ENCODE measurements around the gene C1QL2.

Gene C1QL2

DNA sequence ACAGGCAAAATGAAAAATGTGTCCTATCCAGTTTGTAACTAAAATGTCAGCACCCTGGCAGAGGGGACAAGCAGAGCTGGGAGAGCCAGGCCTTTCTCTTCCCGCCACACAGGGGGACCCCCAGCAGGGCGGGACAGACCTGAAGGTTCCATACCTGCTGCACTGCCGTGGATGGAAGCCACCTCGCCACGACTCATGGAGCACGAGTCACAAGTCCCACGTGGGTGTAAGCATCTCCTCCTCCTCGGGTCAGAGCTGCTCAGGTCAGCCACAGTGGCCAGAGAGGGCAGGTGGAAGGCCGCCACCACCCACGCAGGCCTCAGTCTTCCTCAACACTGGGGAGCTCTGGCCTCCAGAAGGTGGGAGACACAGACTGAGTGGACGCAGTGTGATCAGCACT, 21.0 kb downstream of the C1QL2 start:
- no peak for DNase-seq (ENCODE audit: low read depth)

DNA sequence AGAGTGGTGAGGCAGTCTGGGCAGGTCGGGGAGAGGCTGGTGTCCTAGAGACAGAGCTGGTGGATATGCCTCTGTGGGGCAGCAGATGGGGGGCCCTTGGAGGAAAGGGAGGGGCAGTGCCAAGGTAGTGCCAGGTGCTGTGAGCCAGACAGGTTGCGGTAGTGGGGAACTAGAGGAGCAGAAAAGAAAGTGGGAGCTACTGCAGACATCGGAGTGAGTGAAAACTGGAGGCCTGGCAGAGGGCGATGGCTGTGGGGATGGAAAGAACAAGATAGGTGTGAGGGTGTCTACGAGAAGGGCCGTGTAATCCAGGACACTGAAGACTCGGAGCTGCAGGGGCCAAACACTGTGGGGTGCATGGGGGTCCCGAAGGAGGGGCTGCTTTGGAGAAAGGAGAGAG, 21.7 kb downstream of the C1QL2 start:
- no peak for DNase-seq (ENCODE audit: low read depth)

DNA sequence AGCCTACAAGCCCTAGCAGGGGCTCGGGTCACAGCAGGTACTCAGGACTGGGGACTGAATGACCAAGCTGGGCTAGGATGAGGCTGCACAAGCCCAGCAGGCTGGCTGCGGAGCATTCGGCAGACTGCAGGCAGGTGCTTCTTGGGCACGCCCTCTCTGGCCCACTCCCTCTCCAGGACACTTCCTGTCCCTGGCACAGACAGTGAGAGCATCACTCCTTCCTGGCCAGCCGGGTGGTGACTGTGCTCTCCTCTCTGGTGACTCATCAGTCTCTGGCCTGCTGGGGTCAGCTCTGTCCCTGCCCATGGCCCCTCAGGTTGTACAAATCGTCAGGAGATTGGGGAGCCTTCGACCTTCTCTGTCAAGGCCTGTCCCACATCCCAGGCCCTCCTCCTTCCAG, 22.5 kb downstream of the C1QL2 start:
- DNase-seq (ENCODE audit: low read depth): no peak

DNA sequence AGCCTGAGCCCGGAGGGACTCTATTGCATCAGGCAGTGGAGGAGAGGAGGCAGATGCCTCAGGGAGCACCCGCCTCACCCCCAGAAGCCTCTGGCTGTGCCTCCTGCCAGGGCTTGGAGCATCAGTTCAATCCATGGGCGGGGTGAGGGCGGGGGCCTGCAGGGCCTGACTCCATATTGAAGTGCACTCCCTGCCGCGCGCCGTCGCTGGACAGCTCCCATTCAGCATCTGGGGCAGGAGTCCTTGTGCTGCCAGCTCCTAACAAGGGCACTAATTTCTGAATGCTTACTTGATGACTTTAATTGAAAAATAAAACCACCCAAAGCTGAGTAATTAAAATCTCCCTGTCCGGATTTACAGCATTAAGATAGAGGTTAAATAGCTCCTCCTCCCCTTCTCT, 23.8 kb downstream of the C1QL2 start:
- no peak for DNase-seq (ENCODE audit: low read depth)

DNA sequence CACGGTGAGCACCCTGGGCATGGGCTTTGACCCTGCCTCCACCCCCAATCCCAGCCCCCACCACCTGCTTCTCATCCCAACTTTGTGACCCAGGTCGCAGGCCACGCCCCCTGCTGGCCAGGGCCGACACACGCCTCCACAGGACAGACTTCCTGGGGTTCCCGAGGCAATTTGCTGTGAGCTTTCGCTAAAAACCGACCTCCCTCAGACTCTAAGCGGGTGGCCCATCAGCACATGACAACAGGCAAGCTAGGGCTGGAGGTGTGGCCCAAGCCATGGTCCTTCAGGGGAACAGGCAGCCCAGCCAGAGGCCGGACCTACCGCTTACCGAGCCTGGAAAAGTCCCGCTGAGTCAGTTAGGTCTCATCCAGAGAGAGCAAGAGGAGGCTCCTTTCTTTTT, 31.9 kb downstream of the C1QL2 start:
- no peak for DNase-seq (ENCODE audit: low read depth)

- DNase-seq (ENCODE audit: low read depth): no peak
These were observed 35.2 kb downstream of the C1QL2 start for GRCh38 chr2:119123389-119123788.

DNA sequence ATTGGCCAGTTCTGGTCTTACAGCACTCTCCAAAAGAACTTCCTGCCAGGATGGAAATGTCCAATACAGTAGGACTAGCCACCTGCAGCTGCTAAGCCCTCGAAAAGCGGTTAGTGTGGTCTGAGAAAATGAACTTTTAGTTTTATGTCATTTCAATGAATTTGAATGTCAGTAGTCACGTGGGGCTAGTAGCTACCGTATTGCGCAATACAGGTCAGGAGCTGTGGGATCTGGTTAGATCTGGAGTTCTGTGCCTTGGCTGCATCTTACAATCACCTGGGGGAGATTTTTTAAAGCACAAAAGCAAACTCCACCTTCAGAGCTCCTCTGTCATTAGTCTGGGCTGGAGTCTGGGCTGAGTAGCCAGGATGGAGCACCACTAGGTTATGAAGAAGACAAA, 35.9 kb downstream of the C1QL2 start:
- no peak for DNase-seq (ENCODE audit: low read depth)

GRCh38 chr2:119119999-119120756, 38.4 kb downstream of the C1QL2 start:
- DNase-seq (ENCODE audit: low read depth): no peak

DNA sequence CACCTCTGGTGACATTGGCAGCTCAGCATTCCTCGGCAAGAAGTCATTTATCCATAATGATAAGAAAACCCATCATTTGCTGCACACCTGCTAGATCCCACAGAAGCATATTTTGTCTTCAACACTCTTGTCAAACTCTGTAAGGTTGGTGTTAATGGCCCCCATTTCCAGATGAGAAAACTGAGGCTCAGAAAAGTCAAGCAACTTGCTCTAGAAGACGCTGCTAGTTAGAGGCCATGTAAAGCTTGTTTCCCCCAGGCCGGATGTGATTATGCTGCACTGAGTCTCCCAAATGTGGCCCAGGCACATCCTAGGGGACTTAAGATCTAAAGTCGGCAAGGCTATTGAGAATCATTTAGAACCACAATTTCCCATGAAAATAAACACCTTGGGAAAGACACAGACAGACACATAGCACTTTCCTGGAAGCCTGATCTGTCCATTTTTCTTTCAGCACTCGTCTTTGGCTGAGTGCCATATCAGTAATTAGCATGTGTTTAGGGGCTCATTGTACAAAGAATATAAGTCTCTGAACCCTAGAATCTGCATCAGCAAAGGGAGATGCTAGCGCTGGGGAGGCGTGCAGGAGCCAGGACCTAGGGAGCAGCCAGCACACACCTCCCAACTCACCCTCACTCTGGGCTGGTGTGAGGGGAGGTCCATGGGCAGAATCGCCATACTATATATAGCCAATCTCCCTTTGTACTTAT, 39.3 kb downstream of the C1QL2 start:
- DNase-seq (ENCODE audit: low read depth): no peak

GRCh38 chr2:119117891-119118882, 40.4 kb downstream of the C1QL2 start:
- no peak for DNase-seq (ENCODE audit: low read depth)

GRCh38 chr2:119117408-119117807, 41.1 kb downstream of the C1QL2 start:
- no peak for DNase-seq (ENCODE audit: low read depth)

DNA sequence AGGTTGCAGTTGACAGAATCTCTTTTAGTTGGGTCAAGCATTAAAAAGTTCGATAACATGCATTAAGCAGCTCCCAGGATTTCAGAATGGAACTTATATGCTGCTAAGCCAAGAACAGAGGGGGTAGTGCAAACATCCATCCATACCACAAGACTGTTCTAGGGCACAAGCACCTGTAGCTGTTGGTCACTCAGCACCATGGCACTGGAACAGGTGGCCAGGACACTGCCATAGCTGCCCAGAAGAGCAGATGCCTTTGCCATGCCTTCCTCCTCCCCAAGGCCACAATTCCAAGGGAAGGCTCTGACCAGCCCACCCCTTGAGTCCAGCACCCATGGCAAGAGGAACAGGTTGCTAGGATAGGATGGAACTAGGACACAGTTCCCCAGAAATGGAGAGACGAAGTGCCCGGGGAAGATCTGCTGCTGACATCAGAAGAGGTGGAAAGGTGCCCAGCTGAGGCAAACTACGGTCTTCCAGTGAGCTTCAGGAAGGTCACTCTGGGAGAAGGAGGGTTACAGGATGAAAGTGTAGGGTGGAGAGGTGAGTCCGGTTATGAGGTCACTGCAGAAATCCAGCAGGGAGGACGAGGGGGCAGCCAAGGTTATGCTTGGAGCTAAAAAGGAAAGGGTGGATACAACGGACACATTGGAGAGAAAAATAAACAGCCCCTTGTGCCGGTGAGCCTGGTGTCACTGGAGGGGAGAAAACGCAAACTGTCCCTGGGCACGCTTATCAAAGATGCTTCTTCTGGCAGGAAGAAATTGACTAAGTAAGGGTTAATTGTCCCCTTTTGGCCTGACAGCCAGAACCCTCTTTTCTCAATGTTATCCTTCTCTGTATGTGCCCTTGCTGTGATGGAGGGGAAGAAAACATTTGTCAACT, 41.9 kb downstream of the C1QL2 start:
- no peak for DNase-seq (ENCODE audit: low read depth)

DNA sequence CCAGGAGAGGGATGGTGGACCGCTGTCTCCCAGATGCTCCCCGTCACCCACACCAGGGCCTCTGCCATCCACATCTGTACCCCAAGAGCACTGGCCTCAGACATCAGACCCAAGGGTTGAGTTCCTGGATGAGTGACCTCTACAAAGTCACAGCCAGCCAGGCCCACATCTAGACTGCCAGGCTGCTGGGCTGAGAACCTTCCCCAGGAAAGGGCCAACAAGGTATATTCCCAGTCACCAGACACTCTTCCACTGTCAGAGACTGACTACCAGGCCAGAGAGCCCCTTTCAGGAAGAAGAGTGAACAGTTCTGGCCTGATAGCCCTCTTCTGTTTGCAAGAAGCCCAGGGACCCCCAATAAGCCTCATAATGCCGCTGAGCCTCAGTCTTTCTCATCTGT, 44.3 kb downstream of the C1QL2 start:
- DNase-seq (ENCODE audit: low read depth): no peak

GRCh38 chr2:119113489-119113770, 45.1 kb downstream of the C1QL2 start:
- DNase-seq (ENCODE audit: low read depth): no peak

DNA sequence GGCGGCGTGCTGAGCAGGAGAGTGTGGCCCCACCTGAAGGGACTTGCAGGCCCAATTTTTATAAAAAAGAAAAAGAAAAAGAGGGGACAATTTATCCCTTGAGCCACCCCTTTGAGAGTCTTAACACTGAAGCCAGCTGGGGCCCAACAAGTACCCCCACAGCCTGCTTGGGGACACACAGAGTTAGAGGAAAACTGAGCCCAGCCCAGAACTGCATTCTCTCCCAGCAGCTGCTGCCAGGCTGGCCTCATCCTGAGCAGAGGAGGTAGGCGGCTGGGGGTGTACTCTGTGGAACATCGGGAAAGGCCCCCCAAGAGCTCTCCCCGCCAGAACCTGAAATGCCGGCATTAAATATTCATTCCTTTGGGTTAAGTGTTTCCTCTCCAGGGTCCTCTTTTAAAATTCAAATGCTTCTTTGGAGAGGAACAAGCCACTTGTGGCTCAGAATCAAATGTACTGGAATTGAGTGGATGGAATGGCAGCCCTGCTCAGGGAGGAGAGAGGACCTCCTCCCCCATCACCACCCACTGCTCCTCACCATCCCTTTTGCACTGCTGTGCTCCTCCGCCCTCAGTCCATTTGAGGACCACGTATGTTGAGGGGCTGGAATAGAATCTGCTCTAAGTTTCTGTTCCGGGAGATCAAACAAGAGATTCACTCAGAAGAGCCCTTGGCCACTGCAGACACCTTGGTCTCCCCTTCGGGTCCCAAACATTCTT, 45.6 kb downstream of the C1QL2 start:
- DNase-seq (ENCODE audit: low read depth): no peak

- DNase-seq (ENCODE audit: low read depth): no peak
These were observed 46.3 kb downstream of the C1QL2 start for GRCh38 chr2:119112230-119112629.

DNA sequence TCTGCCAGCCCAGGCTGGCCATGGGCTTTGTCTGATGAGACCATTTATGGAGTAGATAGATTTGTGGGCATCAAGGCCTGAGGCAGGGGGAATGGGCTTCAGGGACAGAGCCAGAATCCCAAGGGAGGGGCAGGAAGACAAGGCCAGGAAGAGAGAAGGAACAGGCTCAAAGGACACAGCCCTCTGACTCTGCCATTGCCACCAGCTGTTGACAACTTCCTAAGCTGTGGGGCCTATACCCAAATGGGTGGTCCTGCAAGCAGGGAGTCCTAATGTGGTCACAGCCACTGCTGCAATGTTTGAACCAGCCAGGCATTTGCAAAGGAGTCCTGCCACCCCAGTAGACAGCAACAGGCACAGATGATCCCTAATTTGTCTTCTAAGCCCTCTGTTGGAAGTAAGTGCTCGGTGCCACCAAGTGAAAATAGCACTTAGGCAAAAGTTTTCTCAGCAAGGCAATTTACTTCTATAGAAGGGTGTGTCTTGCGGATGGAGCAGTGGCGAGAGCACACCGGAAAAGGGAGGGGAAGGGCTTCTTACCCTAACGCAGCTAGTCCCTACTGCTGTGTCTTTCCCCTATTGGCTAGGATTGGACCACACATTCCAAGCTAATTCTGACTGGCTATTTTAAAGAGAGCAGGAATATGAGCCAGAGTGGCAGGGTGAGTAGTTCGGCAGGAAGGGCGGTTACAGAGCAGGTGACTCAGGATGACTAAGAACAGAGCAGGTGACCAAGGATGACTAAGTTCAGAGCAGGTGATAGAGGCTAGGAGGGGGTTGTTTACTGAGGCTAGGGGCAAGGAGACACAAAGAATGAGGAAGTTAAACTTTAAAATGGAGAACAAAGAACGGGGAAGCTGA, 47.2 kb downstream of the C1QL2 start:
- DNase-seq (ENCODE audit: low read depth): no peak

DNA sequence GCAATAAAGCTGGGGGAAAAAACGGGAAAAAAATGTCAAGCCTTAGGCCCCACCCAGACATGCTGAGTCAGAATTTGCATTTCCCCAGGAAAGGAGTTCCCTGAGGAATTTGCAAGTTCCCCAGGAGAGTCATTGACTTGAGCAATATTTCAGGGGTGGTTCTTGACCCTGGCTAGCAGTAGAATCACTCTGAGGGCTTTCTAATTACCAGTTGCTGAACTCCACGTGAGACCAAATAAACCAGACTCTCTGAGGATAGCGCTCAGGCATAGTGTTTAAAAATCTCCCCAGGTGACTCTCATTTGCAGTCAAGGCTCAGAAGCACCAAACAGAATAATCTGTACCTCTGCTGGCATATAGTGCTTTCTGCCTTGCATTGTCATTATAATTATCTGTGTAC, 48.7 kb downstream of the C1QL2 start:
- DNase-seq (ENCODE audit: low read depth): no peak

DNA sequence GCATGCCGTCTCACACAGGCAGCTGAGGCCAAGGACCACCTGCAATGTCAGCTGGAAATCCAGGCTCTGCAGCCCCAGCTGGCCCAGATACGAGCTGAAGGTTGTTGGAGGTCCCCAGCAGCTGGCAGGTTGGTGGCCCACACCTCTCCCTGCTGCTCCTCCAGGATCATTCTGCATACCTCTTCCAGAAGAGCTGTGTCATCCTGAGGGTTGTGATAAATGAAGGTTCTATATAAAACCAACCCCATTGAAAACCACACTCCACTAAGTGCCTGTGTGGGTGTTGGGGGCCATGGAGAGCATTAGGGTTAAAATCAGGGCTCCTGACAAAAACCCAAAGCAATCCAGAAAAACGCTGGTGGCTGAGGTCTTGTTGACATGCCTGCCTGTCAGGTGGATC, 50.4 kb downstream of the C1QL2 start:
- no peak for DNase-seq (ENCODE audit: low read depth)

GRCh38 chr2:119106301-119106897, 52.2 kb downstream of the C1QL2 start:
- DNase-seq (ENCODE audit: low read depth): peak; percentile 12
